Left kidney (tissue), 2 donors: Measurements from ENCODE around the gene NR5A2. TPM values are rescaled to one million over a fixed set of nuclear protein-coding genes. Genes with fewer than 3 reads are reported as not detected.

Experiments used
- DNase-seq: peaks from one replicate; pipeline ENCODE4 v3.0.0-alpha.2; 2013
- polyA plus RNA-seq: library from polyadenylated mRNA; unstranded; fragments of 120-200 nt; gene quantifications from one replicate; pipeline ENCODE4 v1.2.1, GENCODE V29; 2013; ENCODE audit not compliant: insufficient read length

The NR5A2 gene
- polyA plus RNA-seq, 1 donor: 2.0 TPM

GRCh38 chr1:200072636-200073285, 45.3 kb downstream of the NR5A2 start:
- no peak for DNase-seq

- DNase-seq: no peak
Measured at GRCh38 chr1:200073286-200073637, 45.8 kb downstream of the NR5A2 start.

- DNase-seq: no peak
Measured at GRCh38 chr1:200075522-200075921, 48.0 kb downstream of the NR5A2 start.

- DNase-seq: peak; percentile 24
Measured at GRCh38 chr1:200075938-200076546, 48.5 kb downstream of the NR5A2 start.

GRCh38 chr1:200079232-200079940, 51.9 kb downstream of the NR5A2 start:
- DNase-seq: no peak

- no peak for DNase-seq
Measured at GRCh38 chr1:200081151-200081968, 53.9 kb downstream of the NR5A2 start.

GRCh38 chr1:200081969-200082245, 54.4 kb downstream of the NR5A2 start:
- no peak for DNase-seq

GRCh38 chr1:200082329-200082728, 54.8 kb downstream of the NR5A2 start:
- no peak for DNase-seq

GRCh38 chr1:200090252-200091159, 63.0 kb downstream of the NR5A2 start:
- DNase-seq: no peak

GRCh38 chr1:200095057-200095577, 67.6 kb downstream of the NR5A2 start:
- DNase-seq: no peak

- no peak for DNase-seq
Measured at GRCh38 chr1:200096774-200097173, 69.3 kb downstream of the NR5A2 start.

- DNase-seq: no peak
Measured at GRCh38 chr1:200099040-200099439, 71.5 kb downstream of the NR5A2 start.

GRCh38 chr1:200103966-200104583, 76.6 kb downstream of the NR5A2 start:
- DNase-seq: no peak

- DNase-seq: no peak
Measured at GRCh38 chr1:200107004-200107470, 79.5 kb downstream of the NR5A2 start.

GRCh38 chr1:200108659-200109058, 81.1 kb downstream of the NR5A2 start:
- no peak for DNase-seq

GRCh38 chr1:200112290-200112689, 84.8 kb downstream of the NR5A2 start:
- no peak for DNase-seq

GRCh38 chr1:200115532-200115931, 88.0 kb downstream of the NR5A2 start:
- no peak for DNase-seq

GRCh38 chr1:200116324-200116723, 88.8 kb downstream of the NR5A2 start:
- DNase-seq: no peak

- no peak for DNase-seq
Measured at GRCh38 chr1:200118779-200119505, 91.4 kb downstream of the NR5A2 start.

- no peak for DNase-seq
Measured at GRCh38 chr1:200121421-200121820, 93.9 kb downstream of the NR5A2 start.
